Stimulated activated CD8-positive, alpha-beta memory T cell treated with anti-CD3 and anti-CD28 coated beads, Interleukin-15, amount 100 ng/mL, for 24 hours (primary cell): ENCODE data around the gene PLA2G2A.
"Not testable (repeated sequence)": the region's sequence is repeated elsewhere in the genome, so short reads cannot be mapped to it uniquely, and the experiment has no call there.

ENCODE experiments used
- DNase-seq: peaks from one replicate; pipeline ENCODE4 v3.0.0-alpha.2; 2020; ENCODE audit warnings: low read depth

PLA2G2A gene

GRCh38 chr1:19979494-19979977, at the start of gene PLA2G2A:
TSS of gene PLA2G2A (minus strand) at chr1:19979618. CDS start at chr1:19978773, 845 bp downstream.
- DNase-seq: no peak

- DNase-seq: no peak
Measured at GRCh38 chr1:20028726-20029125, 49.3 kb upstream of the PLA2G2A start.

DNA sequence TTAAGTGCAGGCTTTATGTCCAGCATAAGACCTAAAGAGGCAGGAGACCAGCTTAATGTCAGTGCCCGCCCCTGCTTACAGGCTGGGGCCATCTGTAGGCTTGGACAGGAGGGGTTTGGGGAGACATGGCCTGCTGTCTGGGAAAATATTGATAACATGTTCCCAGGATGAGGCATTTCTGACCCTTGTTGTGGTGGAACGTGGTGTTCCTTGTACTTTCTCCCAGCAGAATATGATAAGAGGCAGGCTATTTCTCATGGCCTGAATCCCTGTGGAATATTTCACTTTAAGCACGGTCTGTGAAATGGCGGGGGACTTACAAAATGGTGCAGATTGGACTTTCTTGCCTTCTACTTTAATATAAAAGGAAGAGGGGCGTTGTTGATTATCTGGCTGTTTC, 48.7 kb upstream of the PLA2G2A start:
- no peak for DNase-seq

DNA sequence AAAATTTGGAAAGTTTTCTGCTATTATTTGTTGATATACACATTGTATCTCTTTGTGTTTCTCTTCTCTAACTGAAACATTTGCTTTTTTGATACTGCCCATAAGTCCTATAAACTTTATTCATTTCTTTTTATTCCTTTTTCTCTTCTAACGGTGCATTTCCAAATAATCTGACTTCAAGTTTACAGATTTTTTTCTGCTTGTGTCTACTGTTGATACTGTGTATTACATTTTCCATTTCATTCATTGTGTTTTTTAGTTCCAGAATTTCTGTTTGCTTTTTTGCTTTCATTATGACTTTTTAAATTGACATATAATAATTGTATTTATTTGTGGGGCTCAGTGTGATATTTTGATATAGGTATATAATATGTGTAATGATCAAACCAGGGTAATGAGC, 38.3 kb upstream of the PLA2G2A start:
- no peak for DNase-seq

GRCh38 chr1:20014153-20014552, 34.7 kb upstream of the PLA2G2A start:
- no peak for DNase-seq

DNA sequence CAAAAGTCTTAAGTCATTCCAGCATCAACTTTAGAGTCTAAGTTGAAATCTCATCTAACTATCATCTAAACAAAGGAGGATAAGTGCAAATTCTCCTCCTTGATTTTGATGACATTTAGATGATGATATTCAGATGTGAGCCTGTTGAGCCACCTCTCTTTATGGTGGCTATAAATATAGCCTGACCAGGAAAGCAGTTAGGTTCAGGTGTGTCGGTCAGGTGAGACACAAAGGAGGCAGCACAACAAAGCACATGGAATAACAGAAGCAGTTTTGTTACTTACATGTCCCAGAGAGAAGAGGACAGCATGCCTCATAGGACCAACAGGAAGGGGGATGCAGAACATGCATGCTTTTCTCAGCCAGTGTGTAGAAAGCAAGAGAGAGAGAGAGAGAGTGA, 30.6 kb upstream of the PLA2G2A start:
- no peak for DNase-seq

DNA sequence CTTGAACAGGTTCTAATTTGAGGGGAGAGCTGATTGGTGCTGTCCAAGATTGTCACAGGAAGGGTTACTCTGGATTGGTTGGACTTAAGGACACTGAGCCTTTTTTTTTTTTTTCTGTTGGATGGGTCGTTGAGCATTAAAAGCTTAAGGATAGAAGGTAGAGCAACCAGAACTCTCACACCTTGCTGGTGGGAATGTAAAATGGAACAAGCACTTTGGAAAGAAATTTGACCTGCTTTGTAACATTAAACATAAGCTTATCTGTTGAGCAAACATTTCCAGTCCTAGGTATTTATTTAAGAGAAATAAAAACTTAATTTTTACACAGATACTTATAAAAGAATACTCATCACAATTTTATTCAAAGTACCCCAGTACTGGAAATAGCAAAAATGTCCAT, 29.8 kb upstream of the PLA2G2A start:
- no peak for DNase-seq

DNA sequence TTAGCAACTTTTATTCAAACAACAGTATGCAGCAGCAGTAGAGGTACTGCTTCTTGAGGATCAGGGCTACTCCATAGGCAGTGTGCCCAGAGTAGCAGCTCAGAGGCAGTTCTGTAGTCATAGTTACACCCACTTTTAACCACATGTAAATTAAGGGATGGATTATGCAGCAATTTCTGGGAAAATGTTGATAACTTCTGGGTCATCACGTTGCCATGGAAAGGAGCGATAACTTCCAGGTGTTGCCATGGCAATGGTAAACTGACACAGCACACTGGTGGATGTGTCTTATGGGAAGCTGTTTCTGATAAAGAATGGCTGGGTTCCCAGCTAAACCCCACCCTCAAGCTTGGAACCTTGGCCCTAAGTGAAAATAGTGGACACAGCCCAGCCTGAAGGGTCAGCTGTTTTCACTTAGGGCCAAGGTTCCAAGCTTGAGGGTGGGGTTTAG, 29.0 kb upstream of the PLA2G2A start:
- no peak for DNase-seq

DNA sequence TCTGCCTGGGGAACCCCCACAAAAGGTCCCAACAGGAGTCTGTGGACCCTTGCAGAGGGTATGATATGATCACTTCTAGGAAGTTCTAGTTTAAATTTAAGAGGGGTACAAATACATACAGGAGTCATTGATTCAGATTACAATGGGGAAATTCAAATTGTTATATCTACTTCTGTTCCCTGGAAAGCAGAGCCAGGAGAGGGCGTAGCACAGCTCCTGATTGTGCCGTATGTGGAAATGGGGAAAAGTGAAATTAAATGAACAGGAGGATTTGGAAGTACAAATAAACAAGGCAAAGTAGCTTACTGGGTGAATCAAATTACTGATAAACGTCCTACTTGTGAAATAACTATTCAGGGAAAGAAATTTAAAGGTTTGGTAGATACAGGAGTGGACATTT, 19.4 kb upstream of the PLA2G2A start:
- not testable (repeated sequence) for DNase-seq

DNA sequence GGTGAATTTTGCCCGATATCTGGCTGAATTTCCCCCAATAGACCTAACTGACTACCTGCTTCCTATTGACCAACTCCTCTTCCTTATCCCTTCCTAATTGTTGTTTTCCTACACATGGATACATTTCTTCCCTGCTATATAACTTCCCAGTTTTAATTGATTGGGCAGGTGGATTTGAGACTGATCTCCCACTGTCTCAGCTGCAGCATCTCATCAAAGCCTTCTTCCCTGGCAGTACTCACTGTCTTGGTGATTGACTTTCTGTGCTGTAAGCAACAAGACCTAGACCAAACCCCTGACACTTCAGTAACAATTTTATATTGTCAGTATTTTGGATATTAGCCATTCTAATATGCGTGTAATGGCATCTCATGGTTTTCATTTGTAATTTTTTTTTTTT, 11.3 kb upstream of the PLA2G2A start:
- DNase-seq: no peak

- DNase-seq: not testable (repeated sequence)
Measured at GRCh38 chr1:19990182-19990582, 10.8 kb upstream of the PLA2G2A start.

- no peak for DNase-seq
Measured at GRCh38 chr1:19988267-19989006, 9.0 kb upstream of the PLA2G2A start.

DNA sequence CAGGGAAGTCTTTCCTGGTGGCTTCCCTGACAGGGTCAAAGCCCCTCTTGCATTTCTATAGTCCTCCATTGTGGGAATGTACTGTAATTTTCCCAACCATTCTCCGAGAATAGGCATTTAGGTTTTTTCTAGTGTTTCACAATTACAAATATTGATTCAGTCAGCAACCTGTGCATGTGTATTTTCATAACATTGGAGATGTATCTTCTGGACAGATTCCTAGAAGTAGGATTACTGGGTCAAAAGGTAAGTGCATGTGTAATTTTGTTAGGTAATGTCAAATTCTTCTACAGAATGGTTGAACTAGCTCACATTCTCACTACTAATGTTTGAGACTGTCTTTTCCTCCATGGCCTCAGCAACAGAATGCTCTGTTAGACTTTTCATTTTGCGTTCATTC, 8.3 kb upstream of the PLA2G2A start:
- no peak for DNase-seq

- not testable (repeated sequence) for DNase-seq
Measured at GRCh38 chr1:19984409-19985016, 5.1 kb upstream of the PLA2G2A start.

- DNase-seq: no peak
Measured at GRCh38 chr1:19981507-19982312, 2.3 kb upstream of the PLA2G2A start.

GRCh38 chr1:19981170-19981506, 1.7 kb upstream of the PLA2G2A start:
- no peak for DNase-seq

- no peak for DNase-seq
Measured at GRCh38 chr1:19980314-19980713, 896 bp upstream of the PLA2G2A start.

GRCh38 chr1:19978143-19978542, 1.3 kb downstream of the PLA2G2A start:
- no peak for DNase-seq

DNA sequence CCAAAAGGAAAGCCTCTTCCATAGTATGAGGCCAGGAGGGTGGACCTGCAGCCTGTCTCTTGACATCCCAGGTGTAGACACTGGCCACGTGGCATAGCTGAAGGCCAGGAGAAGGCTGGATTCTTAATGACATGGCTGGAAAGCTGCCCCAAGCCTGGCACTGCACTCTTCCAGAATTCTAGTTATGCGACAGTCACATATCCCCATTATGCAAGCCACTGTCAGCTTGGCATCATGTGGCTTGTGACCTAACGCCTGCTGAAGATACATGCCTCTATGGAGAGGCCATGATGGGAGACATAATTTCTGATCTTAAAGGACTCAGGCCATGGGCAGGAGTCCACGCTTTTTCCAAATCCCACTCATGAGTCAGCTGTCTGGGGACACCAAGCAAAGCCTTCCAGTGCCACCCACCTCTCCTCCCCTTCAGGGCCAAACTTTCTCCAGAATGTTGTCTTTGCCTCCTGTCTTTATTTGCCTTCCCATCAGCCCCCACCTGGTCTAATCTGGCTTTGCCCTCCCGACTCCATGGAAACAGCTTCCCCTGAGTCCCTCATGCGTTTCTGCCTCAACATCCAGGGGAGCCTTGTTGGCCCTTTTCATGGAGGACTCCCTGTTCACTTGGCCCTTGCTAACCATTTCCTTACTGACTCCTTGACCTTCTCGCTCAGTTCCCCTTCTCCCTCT, 3.0 kb downstream of the PLA2G2A start:
- DNase-seq: no peak

DNA sequence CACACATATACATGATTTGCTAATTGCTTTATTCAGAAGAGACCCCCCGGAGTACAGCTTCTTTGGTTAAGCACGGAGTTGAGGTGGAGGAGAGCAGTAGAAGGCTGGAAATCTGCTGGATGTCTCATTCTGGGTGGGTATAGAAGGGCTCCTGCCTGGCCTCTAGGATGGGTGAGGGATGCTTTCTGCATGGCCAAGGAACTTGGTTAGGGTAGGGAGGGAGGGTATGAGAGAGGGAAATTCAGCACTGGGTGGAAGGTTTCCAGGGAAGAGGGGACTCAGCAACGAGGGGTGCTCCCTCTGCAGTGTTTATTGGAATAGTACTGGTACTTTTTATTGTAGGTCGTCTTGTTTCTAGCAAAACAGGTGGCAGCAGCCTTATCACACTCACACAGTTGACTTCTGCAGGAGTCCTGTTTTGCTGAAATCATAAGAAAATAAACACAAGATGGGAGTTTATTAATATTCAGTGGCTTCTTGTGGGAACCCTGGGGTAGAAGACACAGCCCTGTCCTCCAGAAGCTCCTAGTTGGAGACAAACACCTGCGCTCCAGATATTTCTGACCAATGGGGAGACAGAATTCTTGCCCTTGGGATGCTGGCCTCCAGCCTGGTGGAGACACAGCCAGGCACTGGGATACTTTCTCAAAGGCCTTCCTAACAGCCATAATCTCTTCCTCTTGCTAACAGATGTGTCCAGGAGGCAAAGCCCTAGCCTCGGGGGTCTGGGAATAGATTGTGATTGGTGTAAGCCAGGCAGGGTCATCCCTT, 3.8 kb downstream of the PLA2G2A start:
- no peak for DNase-seq

DNA sequence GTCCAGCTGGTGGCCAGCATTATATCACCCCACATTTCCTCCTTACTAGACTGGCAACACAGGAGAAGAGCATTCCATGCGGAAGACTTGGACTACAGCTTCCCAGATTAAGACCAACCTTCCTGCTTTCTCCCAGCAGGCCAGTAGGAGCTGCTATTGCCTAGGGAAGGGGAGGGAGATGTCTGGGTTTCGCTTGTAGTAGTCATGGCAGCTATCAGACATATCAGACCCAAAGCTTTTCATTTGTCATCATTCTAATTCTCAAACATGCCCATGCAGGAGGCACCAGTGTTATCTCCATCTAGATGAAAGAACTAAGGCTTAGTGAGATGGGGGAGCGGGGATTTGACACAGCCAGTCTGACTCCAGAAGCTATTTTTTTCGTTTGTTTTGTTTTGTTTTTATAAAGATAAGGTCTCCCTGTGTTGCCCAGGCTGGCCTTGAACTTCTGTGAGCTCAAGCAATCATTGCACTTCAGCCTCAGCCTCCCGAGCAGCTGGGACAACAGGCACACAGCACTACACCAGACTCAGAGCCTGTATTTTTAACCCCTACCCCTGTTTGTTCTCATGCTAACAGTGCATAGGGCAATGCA, 4.5 kb downstream of the PLA2G2A start:
- DNase-seq: no peak
